ENCODE data around the gene CEBPZ.
"Not testable (repeated sequence)": the region's sequence is repeated elsewhere in the genome, so short reads cannot be mapped to it uniquely, and the experiment has no call there.

The CEBPZ gene, protein sequence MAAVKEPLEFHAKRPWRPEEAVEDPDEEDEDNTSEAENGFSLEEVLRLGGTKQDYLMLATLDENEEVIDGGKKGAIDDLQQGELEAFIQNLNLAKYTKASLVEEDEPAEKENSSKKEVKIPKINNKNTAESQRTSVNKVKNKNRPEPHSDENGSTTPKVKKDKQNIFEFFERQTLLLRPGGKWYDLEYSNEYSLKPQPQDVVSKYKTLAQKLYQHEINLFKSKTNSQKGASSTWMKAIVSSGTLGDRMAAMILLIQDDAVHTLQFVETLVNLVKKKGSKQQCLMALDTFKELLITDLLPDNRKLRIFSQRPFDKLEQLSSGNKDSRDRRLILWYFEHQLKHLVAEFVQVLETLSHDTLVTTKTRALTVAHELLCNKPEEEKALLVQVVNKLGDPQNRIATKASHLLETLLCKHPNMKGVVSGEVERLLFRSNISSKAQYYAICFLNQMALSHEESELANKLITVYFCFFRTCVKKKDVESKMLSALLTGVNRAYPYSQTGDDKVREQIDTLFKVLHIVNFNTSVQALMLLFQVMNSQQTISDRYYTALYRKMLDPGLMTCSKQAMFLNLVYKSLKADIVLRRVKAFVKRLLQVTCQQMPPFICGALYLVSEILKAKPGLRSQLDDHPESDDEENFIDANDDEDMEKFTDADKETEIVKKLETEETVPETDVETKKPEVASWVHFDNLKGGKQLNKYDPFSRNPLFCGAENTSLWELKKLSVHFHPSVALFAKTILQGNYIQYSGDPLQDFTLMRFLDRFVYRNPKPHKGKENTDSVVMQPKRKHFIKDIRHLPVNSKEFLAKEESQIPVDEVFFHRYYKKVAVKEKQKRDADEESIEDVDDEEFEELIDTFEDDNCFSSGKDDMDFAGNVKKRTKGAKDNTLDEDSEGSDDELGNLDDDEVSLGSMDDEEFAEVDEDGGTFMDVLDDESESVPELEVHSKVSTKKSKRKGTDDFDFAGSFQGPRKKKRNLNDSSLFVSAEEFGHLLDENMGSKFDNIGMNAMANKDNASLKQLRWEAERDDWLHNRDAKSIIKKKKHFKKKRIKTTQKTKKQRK

DNA sequence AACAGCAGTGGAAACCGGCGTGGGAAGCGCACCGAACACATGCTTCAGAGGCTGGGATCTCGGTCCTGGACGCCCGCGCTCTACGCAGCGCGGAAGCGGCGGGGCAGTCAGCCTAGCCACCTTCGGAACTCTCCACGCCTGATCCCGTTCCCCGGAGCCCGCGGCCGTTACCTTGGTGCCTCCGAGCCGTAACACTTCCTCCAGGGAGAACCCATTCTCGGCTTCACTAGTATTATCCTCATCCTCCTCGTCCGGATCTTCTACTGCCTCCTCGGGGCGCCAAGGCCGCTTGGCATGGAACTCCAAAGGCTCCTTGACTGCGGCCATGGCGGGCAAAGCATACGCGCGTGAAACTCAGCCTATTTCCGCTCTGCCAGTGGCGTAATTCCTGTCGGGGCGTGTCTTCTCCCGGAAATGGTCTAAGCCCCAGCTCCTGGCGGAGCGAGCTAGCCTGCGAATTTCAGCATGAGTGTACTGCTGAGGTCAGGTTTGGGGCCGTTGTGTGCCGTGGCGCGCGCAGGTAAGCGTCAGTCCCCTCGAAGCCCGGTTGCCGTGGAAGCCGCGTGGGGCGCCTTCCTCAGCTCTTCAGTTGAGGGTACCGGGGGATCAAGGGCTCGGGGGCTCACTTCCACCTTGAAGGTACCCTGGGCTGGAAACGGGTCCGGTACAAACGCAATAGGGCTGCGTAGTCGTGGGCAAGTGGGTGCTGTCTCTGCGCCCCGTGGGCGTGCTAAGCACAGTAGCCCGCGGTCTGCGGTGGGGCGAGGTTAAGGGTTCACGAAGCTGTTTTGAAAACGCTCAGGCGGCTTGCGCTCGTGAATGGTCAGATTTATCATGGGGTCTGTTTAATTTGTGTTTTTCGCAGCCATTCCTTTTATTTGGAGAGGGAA lies at the start of gene CEBPZ, which contains the start of gene NDUFAF7:
Gene CEBPZ (minus strand): TSS at position 356 of the 890 bp plus-strand sequence. CDS start 29 bp downstream, at position 327.
Gene NDUFAF7 (plus strand): TSS at position 418 of the 890 bp plus-strand sequence. CDS start 48 bp downstream, at position 466.
- DNase-seq, result peak; percentile 96

DNA sequence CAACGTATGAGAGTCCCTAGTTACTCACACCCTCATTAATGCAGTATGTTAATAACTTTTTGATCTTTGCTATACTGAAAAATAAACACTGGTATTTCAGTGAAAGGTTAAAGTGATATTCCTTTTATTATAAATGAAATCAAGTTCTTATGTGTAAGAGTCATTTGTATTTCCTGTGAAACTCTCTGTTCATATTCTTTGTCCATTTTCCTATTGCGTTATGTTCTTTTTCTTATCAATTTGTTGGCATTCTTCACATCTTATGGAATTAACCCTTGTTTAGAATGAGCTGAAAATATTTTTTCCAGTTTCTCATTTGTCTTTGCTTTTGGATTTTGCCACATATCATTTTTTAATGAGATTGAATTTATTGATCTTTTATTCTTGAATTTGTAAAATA lies 44.9 kb upstream of the CEBPZ start:
- no peak for DNase-seq

DNA sequence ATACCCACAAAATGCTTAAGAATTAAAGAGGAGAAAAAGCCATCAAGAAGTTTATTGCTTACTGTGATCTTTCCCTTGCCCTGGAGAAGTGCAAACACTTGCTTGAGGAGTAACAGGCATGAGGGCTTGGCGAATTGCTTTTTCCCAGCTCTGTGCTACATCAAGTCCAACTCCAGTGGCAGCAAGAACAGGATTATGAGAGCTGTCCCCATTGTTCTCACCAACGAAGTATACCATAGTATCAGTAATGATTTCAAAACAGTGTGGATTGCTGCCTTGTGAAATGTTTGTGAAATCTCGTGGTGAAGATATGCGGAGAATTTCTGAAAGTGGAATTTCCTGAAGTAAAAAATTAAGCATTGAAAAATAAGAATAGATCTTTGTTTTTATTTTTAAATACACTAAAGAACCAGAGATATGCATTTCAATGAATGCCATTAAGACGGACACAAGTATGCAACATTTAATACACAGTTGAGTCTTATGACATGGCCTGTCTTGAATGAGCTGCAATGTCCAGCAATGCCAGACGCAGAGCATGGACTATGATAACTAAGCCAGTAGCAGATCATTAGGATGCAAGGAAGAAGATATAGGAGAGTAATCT lies 43.1 kb upstream of the CEBPZ start:
- DNase-seq, result no peak

DNA sequence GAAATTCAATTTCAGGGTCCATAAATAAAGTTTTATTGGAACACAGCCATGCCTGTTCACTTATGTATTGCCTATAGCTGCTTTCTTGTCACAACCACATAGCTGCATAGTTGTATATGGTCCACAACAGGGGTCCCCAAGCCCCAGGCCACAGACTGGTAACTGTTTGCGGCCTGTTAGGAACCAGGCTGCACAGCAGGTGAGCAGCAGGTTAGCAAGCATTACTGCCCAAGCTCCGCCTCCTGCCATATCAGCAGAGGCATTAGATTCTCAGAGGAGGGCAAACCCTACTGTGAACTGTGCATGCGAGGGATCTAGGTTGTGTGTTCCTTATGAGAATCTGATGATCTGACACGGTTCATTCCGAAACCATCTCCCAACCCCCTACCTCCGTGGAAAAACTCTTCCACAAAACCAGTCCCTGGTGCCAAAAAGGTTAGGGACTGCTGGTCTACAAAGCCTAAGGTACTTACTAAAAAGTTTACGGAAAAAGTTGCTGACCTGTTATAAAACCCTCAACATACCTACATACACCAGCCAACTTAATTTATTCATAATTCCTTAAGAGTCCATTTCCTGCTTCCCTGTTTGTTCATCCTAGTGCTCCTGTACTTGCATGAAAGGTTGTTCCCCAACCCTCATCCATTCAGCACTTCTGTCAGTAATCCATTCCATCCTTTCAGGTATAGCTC lies 40.1 kb upstream of the CEBPZ start:
- no peak for DNase-seq

DNA sequence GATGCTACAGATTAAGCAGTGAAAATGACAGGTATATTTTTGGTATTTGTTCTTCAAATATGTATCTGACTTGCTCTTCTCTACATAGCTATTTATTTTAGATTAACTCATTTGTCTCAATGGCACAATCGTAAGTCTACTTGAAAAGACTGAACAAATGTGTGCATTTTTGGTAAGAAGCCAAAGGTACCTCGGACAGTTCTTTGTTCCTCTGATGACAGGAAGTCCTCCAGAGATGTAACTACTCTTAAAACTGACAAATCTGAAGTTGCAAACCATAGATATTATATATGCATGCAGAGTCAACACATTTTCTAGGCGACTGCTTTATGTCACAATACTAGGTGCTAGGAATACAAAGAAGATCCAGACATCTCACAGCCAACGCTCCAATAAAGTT lies 36.7 kb upstream of the CEBPZ start:
- DNase-seq, result no peak

DNA sequence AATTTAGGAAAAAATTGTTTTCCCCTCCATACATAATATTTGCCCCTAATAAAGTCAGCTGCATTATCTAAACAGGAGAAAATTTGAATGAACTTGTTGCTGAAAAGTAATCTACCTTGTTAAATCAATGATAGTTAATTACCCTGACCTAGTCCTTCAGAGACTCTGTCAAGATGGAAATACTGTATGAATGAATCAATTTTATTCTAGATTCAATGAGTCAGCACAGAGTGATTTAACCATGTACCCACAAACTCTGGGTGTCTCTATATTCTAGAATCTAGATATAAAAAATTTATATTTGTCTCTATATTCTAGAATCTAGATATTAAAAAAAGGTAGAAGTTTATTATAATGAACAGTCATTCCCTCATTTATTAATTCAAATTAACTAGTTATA lies 36.3 kb upstream of the CEBPZ start:
- DNase-seq, result no peak

DNA sequence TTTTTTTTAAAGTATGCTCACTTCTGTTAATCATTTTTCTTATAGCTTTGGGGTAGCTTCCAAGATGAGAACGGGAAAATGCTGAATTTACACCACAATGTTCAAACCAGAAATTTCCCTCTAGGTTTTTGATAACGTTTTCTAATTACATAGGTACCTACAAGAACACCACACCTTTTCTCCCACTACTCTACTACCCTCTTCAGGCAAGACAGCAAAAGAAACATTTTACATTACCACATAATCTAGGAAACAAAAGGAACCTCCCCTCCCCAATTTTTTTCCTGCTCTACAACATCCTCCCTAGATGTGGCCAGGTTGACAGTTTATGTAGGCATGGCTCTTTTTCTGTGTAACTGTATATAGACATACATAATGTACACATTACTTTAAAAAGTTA lies 32.4 kb upstream of the CEBPZ start:
- no peak for DNase-seq

DNA sequence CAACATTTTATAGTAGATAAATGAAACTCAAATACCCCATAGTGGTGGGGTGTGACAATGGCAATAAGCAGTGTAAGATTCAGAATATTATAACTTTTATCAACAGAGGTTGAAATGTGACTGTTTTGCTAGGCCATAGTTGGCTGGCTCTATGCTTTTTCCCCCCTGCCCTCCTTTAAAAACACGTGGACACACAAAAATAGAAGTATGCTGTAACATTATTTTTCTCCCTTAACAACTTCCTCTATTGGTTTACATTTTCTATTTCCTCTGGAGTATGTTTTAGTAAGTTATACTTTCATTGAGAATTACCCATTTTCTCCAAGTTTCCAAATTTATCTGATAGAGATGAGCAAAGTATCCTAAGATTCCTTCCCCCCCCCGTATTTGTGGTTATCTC lies 31.1 kb upstream of the CEBPZ start:
- no peak for DNase-seq

DNA sequence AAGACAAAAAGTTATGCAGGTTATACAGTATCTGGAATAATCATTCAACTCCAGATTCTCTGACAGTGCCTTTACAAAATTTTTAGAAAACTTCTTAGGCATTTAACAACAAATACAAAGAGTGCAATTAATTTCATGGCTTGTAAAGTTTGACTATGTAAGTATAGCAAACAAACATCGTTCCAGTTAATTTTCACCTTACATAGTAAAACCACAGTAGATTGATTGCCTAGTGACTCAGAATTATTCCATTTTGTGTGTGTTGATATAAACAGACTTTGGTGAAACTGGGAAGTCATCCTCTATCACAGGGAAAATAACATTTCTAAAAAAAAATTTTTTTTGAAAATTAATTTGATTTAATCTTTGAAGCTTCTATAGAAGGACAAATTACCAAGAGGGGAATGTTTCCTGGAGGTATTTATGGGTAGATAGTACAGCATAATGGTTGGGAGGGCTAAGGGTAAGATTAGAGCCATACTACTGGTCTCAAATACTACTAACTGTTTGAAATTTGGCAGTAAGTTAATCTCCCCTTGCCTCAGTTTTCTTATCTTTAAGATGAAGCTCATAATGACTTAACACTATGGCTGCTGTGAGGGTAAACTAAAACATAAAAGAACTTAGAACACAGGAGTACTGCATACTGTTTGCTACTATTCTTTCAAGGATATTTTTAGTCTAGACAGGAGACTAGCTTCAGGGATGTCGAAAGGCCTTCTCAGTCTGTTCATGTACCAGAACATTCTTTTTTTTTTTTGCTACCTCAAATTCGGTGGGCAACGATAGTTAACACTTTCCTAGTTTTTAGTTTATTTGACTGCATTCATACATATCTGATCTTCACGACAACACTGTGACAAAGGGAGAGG lies 19.7 kb upstream of the CEBPZ start:
- no peak for DNase-seq

DNA sequence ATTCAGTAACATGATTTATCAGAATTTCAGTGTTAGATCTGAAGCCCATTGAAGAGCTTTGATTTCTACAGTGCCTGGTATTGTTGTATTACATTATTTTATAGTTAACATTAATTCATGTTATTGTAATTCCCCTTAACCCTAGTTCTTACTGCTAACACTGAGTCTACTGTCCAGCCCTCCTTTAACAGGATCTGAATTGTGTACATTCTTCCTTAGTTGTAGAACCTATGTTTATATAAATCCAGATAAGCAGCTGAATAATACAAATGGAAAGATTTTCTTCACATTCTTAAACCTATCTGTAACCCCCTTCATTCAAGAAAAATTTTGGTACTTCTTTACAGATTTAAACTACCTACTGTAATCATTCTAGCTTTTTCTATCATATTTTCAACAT lies 14.8 kb upstream of the CEBPZ start:
- no peak for DNase-seq

DNA sequence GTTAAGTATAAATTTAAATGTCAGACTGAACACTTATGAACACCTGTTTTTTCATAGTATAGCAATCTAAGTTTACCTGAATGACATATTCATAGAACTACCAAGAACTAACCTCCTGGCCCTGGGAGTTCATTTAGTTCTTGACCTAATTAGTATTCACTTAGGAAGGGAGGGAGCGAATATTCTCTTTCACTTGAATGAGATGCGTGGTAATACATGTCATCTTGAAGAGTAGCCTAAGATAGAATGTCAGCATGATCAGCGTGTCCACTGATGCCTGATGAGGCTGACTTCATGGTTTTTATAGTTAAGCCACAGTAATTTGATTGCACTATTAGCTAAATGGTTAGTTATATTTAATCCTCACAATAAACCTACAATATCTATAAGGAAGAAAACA lies 13.4 kb upstream of the CEBPZ start:
- no peak for DNase-seq

DNA sequence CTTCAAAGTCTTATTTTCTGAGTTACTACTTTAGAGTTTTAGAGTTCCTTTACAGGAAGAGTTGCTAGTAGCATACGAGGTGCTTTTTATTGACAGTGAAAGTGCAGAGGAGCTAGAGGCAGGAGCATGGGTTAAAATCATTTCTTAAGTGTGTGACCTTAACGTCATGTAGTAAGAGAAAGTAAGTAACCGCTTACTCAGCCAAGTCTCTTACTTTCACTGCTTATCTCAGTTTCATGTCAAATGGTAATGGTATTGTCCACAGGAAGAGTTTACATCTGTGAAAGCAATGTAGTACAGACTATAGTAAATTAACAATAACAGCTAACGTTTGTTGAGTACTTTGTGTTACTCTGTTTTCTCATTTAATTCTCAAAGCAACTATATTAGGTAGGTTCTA lies 12.6 kb upstream of the CEBPZ start:
- no peak for DNase-seq

DNA sequence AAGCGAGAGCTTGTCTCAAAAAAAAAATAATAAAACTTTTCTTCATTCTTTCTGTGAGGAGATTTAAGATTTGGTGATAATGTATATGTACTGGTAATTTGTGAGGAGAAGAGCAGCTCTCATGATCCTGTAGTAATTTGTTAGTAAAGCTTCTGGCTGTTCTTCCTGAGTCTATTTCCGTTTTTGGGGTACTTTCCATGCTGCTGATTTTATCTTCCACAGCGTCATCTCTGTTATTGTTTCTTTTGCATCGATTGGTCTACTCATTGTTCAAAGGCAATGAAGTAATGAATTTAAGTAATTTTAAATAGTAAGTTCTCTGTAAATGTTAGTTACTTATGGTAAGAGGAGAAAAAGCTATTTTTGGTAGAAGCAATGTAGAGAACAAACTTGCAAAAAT lies 12.0 kb upstream of the CEBPZ start:
- DNase-seq, result no peak

DNA sequence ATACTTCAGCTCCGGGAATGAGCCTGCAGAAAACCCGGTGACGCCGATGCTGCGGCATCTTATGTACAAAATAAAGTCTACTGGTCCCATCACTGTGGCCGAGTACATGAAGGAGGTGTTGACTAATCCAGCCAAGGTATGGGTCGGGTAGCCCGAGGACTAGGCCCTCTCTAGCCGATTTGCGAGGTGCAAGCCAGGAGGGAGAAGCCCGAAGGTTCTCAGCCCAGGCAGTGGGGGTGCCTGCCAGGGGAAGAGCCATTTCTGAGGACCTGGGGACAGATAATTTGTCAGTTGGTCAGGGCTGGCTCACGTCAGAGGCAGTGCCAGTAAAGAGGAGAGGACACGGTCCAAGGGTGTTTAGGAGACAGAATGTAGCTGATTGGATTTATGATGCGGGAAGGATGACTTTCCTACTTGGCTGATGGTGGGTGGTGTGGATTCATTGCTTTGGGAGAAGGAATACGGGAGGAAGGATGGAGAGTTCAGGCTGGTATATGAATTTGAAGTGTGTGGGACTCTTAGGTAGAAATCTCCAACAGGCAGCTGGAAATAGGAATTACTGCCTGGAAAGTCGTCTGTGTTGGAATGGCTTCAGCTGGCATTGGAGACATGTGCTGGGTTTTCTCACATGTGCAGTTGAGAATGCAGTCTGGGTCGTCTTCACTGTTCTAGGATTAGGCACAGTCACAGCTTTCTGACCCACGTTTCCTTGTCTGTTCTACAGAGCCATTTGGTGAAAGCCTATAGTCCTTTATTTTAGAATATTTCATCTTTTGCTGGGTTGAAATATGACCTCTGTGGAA lies 936 bp upstream of the CEBPZ start:
- no peak for DNase-seq

DNA sequence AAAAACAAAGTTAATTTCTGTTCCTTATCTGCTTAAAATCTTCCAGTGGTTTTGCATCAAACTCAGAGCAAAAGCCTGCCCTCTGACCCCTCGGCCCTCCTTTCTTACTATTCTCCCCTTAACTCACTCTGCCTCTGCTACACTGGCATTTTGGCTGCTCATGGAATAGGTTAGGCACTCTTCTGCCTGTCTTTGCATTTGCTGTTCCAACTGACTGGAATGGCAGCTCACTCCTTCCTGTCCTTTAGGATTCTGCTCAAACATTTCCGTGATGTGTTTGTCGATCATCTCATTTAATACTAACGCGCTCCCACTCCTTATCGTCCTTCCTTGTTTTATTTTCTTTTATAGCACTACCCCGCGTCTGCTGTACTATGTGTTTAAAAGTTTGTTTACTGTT lies 815 bp downstream of the CEBPZ start:
- DNase-seq, result no peak

DNA sequence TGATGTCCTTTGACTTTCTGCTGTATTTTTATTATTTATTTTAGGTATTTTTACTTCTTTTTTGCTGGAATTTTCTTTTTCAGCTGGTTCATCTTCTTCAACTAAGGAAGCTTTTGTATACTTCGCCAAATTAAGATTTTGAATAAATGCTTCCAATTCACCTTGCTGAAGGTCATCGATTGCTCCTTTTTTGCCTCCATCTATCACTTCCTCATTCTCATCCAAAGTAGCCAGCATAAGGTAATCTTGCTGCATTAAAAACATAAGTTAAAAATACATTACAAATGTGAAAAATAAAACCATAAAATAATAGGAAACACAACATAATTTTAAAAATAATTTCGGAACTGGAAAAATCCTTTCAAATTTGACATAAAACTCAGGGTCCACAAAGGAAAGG lies 2.6 kb downstream of the CEBPZ start:
- DNase-seq, result no peak

DNA sequence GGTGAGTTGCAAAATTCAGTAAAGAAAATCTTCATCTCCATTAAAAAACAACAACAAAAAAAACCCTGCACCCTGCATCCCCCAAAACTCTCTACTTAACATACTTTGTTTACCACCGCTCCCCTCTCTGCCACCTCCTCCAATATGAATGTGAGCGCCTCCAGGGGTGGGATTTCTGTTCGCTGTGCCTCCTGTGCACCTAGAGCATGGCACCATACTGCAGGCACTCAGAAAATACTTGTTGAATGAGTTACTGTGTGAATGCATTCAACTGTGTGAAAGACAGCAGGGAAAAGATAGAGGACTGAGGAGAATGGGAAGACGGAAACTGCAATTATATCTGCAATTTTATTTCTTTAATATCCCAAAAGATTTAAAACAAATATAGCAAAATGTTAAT lies 4.5 kb downstream of the CEBPZ start:
- DNase-seq, result no peak

DNA sequence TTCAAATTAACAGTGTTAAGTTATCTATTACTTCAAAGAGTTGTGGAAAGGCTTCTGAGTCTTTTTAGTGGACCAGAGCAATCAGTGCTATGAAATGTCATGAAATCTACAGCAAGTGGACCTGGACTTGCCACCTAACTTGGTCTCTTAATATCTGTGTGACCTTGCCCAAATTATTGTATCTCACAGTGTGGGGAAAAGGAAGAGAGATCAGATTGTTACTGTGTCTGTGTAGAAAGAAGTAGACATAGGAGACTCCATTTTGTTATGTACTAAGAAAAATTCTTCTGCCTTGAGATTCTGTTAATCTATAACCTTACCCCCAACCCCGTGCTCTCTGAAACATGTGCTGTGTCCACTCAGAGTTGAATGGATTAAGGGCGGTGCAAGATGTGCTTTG lies 6.3 kb downstream of the CEBPZ start:
- DNase-seq, result not testable (repeated sequence)

DNA sequence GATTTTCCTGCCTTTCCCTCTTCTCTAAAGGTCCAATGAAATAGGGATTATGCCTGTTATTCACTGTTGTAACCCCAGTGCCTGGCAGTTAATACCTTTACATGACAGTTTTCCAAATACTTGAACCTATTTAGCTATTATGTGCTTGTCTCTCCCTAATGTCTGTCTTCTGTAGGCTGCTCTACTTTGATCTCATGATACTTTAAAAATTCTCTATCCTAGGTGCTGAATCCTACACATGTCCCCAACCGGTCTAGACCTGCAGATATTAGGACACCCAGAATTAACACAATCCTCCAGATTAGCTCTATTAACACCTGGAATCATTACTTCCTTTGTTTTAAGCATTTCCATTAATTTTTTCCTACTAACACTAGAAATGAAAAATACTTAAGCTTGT lies 7.3 kb downstream of the CEBPZ start:
- DNase-seq, result no peak

DNA sequence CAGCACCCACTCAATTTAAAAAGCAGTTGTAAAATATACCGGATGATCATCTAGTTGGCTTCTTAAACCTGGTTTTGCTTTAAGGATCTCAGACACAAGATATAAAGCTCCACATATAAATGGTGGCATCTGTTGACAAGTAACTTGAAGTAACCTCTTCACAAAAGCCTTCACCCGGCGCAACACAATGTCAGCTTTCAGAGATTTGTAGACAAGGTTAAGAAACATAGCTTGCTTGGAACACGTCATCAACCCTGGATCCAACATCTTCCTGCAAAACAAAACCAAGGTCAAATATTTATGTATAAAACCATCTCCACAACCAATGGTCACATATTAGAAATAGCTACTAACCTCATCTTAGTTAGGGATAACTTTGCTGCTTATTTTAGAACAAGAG lies 8.3 kb downstream of the CEBPZ start:
- DNase-seq, result no peak

Data from eye (tissue), 1 donor.